Measurements from ENCODE around the gene ALDH1A2. TPM values are rescaled to one million over a fixed set of nuclear protein-coding genes. Genes with fewer than 3 reads are reported as not detected.

ALDH1A2 gene
- total RNA-seq, 6 experiments from 2014 or later: not detected

DNA sequence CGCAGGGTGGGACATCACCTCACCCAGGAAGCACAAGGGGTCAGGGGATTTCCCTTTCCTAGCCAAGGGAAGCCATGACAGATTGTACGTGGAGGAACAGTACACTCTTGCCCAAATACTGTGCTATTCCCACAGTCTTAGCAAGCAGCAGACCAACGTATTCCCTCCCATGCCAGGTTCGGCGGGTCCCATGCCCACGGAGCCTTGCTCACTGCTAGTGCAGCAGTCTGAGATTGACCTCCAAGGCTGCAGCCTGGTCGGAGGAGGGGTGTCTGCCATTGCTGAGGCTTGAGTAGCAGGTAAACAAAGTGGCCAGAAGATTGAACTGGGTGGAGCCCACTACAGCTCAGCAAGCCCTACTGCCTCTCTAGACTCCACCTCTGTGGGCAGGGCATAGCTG is 39.0 kb downstream of the ALDH1A2 start:
- H3K27me3 Mint-ChIP-seq (ENCODE audit: insufficient read depth): no peaks in the 10 kb centered on the region
- no peak overlapping the region for H3K4me3 Mint-ChIP-seq
- no peak for TF ChIP-seq CTCF (IDR thresholded peaks at IDR 0.05)
- peaks cover 11% of the 10 kb centered on the region for H3K36me3 Mint-ChIP-seq (ENCODE audit: low read depth)
- no peak overlapping the region for H3K27ac Mint-ChIP-seq
- no peaks in the 10 kb centered on the region for H3K4me1 Mint-ChIP-seq (ENCODE audit: low read depth)
- no peak for DNase-seq
- peaks cover 32% of the 10 kb centered on the region for H3K9me3 Mint-ChIP-seq

- H3K36me3 Mint-ChIP-seq (ENCODE audit: low read depth): peaks cover 11% of the 10 kb centered on the region
- H3K4me1 Mint-ChIP-seq (ENCODE audit: low read depth): no peaks in the 10 kb centered on the region
- no peak for DNase-seq
- H3K9me3 Mint-ChIP-seq: peaks cover 32% of the 10 kb centered on the region
- no peak overlapping the region for H3K4me3 Mint-ChIP-seq
- no peaks in the 10 kb centered on the region for H3K27me3 Mint-ChIP-seq (ENCODE audit: insufficient read depth)
- H3K27ac Mint-ChIP-seq: no peak overlapping the region
- no peak for TF ChIP-seq CTCF (IDR thresholded peaks at IDR 0.05)
Measured at GRCh38 chr15:58026051-58026450, 39.5 kb downstream of the ALDH1A2 start.

GRCh38 chr15:58021332-58022230 is 43.9 kb downstream of the ALDH1A2 start:
- no peak for DNase-seq
- TF ChIP-seq CTCF (IDR thresholded peaks at IDR 0.05): no peak

GRCh38 chr15:58019503-58020376 is 45.8 kb downstream of the ALDH1A2 start:
- no peaks in the 10 kb centered on the region; the same call in 1 of the 2 replicates for H3K27me3 Mint-ChIP-seq (ENCODE audit: insufficient read depth)
- peaks cover 9% of the 10 kb centered on the region; the same call in 1 of the 2 replicates for H3K4me1 Mint-ChIP-seq (ENCODE audit: low read depth)
- peak; percentile 2 for DNase-seq
- no peak overlapping the region for H3K4me3 Mint-ChIP-seq
- H3K36me3 Mint-ChIP-seq (ENCODE audit: low read depth): no peaks in the 10 kb centered on the region
- no peak overlapping the region for H3K27ac Mint-ChIP-seq
- peaks cover 8% of the 10 kb centered on the region for H3K9me3 Mint-ChIP-seq
- TF ChIP-seq CTCF (IDR thresholded peaks at IDR 0.05): no peak

More at GRCh38 chr15:58021332-58022230, 43.9 kb downstream of the ALDH1A2 start:
- no peaks in the 10 kb centered on the region; the same call in 1 of the 2 replicates for H3K27me3 Mint-ChIP-seq (ENCODE audit: insufficient read depth)
- peaks cover 24% of the 10 kb centered on the region for H3K9me3 Mint-ChIP-seq
- H3K4me3 Mint-ChIP-seq: no peak overlapping the region
- H3K36me3 Mint-ChIP-seq (ENCODE audit: low read depth): peaks cover 11% of the 10 kb centered on the region
- peaks cover 9% of the 10 kb centered on the region; the same call in 1 of the 2 replicates for H3K4me1 Mint-ChIP-seq (ENCODE audit: low read depth)
- no peak overlapping the region for H3K27ac Mint-ChIP-seq

GRCh38 chr15:58017869-58018268 is 47.6 kb downstream of the ALDH1A2 start:
- Mint-ChIP-seq H3K27ac (no peak overlapping the region), H3K36me3 (ENCODE audit: low read depth) (no peaks in the 10 kb centered on the region), H3K4me1 (ENCODE audit: low read depth) (peaks cover 9% of the 10 kb centered on the region; the same call in 1 of the 2 replicates), H3K4me3 (no peak overlapping the region), H3K27me3 (ENCODE audit: insufficient read depth) (no peaks in the 10 kb centered on the region; the same call in 1 of the 2 replicates), H3K9me3 (peaks cover 5% of the 10 kb centered on the region; the same call in 1 of the 2 replicates)
- no peak for TF ChIP-seq CTCF (IDR thresholded peaks at IDR 0.05)
- DNase-seq: no peak

Data from HFFc6 (cell line).